GM19452 (cell line): Measurements from ENCODE around the gene PRPF39.
"Not testable (repeated sequence)": the region's sequence is repeated elsewhere in the genome, so short reads cannot be mapped to it uniquely, and the experiment has no call there.

Source experiments
- ATAC-seq: cut with Tn5 transposase; IDR thresholded peaks from one replicate; pipeline ENCODE4 v1.9.1; 2021; ENCODE audit not compliant: unreplicated experiment

Gene PRPF39

GRCh38 chr14:45083976-45084722, at the start of gene PRPF39:
Gene PRPF39, plus strand, starts transcription at chr14:45084116. Its CDS starts 11,124 bp downstream, at chr14:45095240.
- peak; percentile 89 for ATAC-seq

GRCh38 chr14:45034730-45035129, 49.2 kb upstream of the PRPF39 start:
- no peak for ATAC-seq

- ATAC-seq: no peak
Observed at GRCh38 chr14:45038256-45038655, 45.7 kb upstream of the PRPF39 start.

GRCh38 chr14:45038865-45039264, 45.1 kb upstream of the PRPF39 start:
- ATAC-seq: no peak

GRCh38 chr14:45039390-45039789, 44.5 kb upstream of the PRPF39 start:
- no peak for ATAC-seq

GRCh38 chr14:45041641-45042040, 42.3 kb upstream of the PRPF39 start:
- no peak for ATAC-seq

- ATAC-seq: no peak
Observed at GRCh38 chr14:45044638-45045037, 39.3 kb upstream of the PRPF39 start.

- ATAC-seq: no peak
Observed at GRCh38 chr14:45048385-45048784, 35.5 kb upstream of the PRPF39 start.

GRCh38 chr14:45051180-45051579, 32.7 kb upstream of the PRPF39 start:
- ATAC-seq: no peak

GRCh38 chr14:45051896-45052295, 32.0 kb upstream of the PRPF39 start:
- no peak for ATAC-seq

- ATAC-seq: no peak
Observed at GRCh38 chr14:45057349-45057748, 26.6 kb upstream of the PRPF39 start.

- no peak for ATAC-seq
Observed at GRCh38 chr14:45057881-45058364, 26.0 kb upstream of the PRPF39 start.

- ATAC-seq: no peak
Observed at GRCh38 chr14:45060551-45060950, 23.4 kb upstream of the PRPF39 start.

- ATAC-seq: no peak
Observed at GRCh38 chr14:45065540-45065939, 18.4 kb upstream of the PRPF39 start.

GRCh38 chr14:45065956-45066355, 18.0 kb upstream of the PRPF39 start:
- ATAC-seq: no peak

- no peak for ATAC-seq
Observed at GRCh38 chr14:45066667-45067066, 17.2 kb upstream of the PRPF39 start.

- ATAC-seq: no peak
Observed at GRCh38 chr14:45068396-45068795, 15.5 kb upstream of the PRPF39 start.

GRCh38 chr14:45070215-45070614, 13.7 kb upstream of the PRPF39 start:
- no peak for ATAC-seq

- ATAC-seq: no peak
Observed at GRCh38 chr14:45072126-45072525, 11.8 kb upstream of the PRPF39 start.

- ATAC-seq: no peak
Observed at GRCh38 chr14:45073231-45073879, 10.6 kb upstream of the PRPF39 start.

- no peak for ATAC-seq
Observed at GRCh38 chr14:45078323-45078722, 5.6 kb upstream of the PRPF39 start.

GRCh38 chr14:45080416-45080968, 3.4 kb upstream of the PRPF39 start:
- ATAC-seq: not testable (repeated sequence)
